B cell (primary cell): Measurements from ENCODE around the gene ABHD5. TPM values are rescaled to one million over a fixed set of nuclear protein-coding genes. Genes with fewer than 3 reads are reported as not detected.

ENCODE experiments used
- ATAC-seq: fragments of 200-7000 bp; cut with Tn5 transposase; one replicate; pipeline ENCODE4 v1.10.0; 2021; ENCODE audit warnings: low read depth, mild to moderate bottlenecking, moderate number of reproducible peaks, moderate library complexity
- CTCF ChIA-PET: fragments of 350-600 bp; sonication (Branson Sonifier 250); formaldehyde crosslinking; loops from one replicate; lab custom pipeline; 2021; ENCODE audit warnings: antibody characterized with exemption, inconsistent platforms; lab: Charles Lee
- POLR2A ChIA-PET: fragments of 350-600 bp; sonication (Branson Sonifier 250); formaldehyde crosslinking; loops from one replicate; lab custom pipeline; 2021; ENCODE audit warnings: antibody characterized with exemption; lab: Charles Lee
- DNase-seq: peaks from one replicate; pipeline ENCODE4 v3.0.0; 2013
- H2AFZ ChIP-seq: 2 replicates; pipeline ENCODE4 v1.6.1; 2012; ENCODE audit warnings: mild to moderate bottlenecking, low read depth, low read length; ENCODE audit not compliant: insufficient read depth, poor library complexity, severe bottlenecking
- H3K27ac ChIP-seq, 2 donors: 1 replicate in 1 of 2; 2 replicates in 1 of 2; pipeline ENCODE4 v1.5.1; 2012 to 2013; ENCODE audit warnings: low read length in 2 of 2, mild to moderate bottlenecking in 2 of 2, moderate library complexity in 1 of 2
- H3K27me3 ChIP-seq, 4 experiments: fragments of 200-600 bp in 1 of 4; sonication (generic) in 1 of 4; replicated peaks in 1 of 4; 1 replicate in 2 of 4; 2 replicates in 2 of 4; pipeline versions ENCODE4 v1.6.1 to v1.7.0; 2013 to 2016; ENCODE audit warnings: low read length in 3 of 4, mild to moderate bottlenecking in 2 of 4, mixed read lengths in 1 of 4, moderate library complexity in 1 of 4; ENCODE audit not compliant: insufficient read depth in 4 of 4, control insufficient read depth in 3 of 4; ENCODE audit errors: control extremely low read depth in 1 of 4
- H3K36me3 ChIP-seq, 2 experiments: replicated peaks in 1 of 2; 1 replicate in 1 of 2; 2 replicates in 1 of 2; pipeline versions ENCODE4 v1.6.1 to v1.7.1; 2013; ENCODE audit warnings: low read length in 1 of 2; ENCODE audit not compliant: insufficient read depth in 2 of 2, control insufficient read depth in 1 of 2; ENCODE audit errors: control extremely low read depth in 1 of 2, extremely low read depth in 1 of 2
- H3K4me1 ChIP-seq, 2 donors: fragments of 200-600 bp in 1 of 2; sonication (generic) in 1 of 2; 1 replicate in 1 of 2; 2 replicates in 1 of 2; pipeline versions ENCODE4 v1.5.1 to v1.6.1; 2013 to 2017; ENCODE audit warnings: low read length in 2 of 2; ENCODE audit not compliant: control insufficient read depth in 2 of 2, insufficient read depth in 2 of 2
- H3K4me2 ChIP-seq: replicated peaks from 2 replicates; pipeline ENCODE3; 2012; ENCODE audit warnings: mild to moderate bottlenecking, low read depth, low read length; ENCODE audit not compliant: poor library complexity, severe bottlenecking
- H3K4me3 ChIP-seq, 5 experiments: fragments of 200-600 bp in 1 of 5; sonication (generic) in 1 of 5; 1 replicate in 3 of 5; 2 replicates in 2 of 5; pipeline versions ENCODE4 v1.5.1 to v1.7.0; 2011 to 2016; ENCODE audit warnings: low read length in 4 of 5, mild to moderate bottlenecking in 4 of 5, low read depth in 2 of 5, control low read depth in 1 of 5, moderate library complexity in 1 of 5; ENCODE audit not compliant: insufficient read depth in 1 of 5; ENCODE audit errors: control extremely low read depth in 1 of 5, extremely low read depth in 1 of 5
- H3K79me2 ChIP-seq: fragments of 200-600 bp; sonication (generic); one replicate; pipeline ENCODE4 v1.6.0; 2016; ENCODE audit warnings: low read length; ENCODE audit not compliant: control insufficient read depth, insufficient read depth
- H3K9ac ChIP-seq: fragments of 200-600 bp; sonication (generic); 2 replicates; pipeline ENCODE4 v1.6.1; 2017; ENCODE audit warnings: mild to moderate bottlenecking, low read length, moderate library complexity
- H3K9me3 ChIP-seq, 3 donors: one replicate each; pipeline versions ENCODE4 v1.6.1 to v1.7.1; 2013; ENCODE audit warnings: low read length in 2 of 3; ENCODE audit not compliant: control insufficient read depth in 2 of 3, insufficient read depth in 1 of 3; ENCODE audit errors: control extremely low read depth in 1 of 3
- H4K20me1 ChIP-seq: 2 replicates; pipeline ENCODE4 v1.6.0; 2012; ENCODE audit warnings: mild to moderate bottlenecking, low read length; ENCODE audit not compliant: insufficient read depth, control insufficient read depth, poor library complexity, severe bottlenecking
- H3K27ac Mint-ChIP-seq: one replicate; pipeline ENCODE4 v1.8.0; 2021; ENCODE audit warnings: mixed read lengths
- H3K27me3 Mint-ChIP-seq: one replicate; pipeline ENCODE4 v1.8.0; 2021; ENCODE audit warnings: mixed read lengths
- H3K4me1 Mint-ChIP-seq: one replicate; pipeline ENCODE4 v1.8.0; 2021; ENCODE audit warnings: mixed read lengths
- H3K4me3 Mint-ChIP-seq: one replicate; pipeline ENCODE4 v1.8.0; 2021; ENCODE audit warnings: mixed read lengths
- H3K9me3 Mint-ChIP-seq: one replicate; pipeline ENCODE4 v1.8.0; 2022; ENCODE audit warnings: mixed read lengths; ENCODE audit not compliant: insufficient read depth
- EZH2 ChIP-seq: IDR thresholded peaks from 2 replicates; pipeline ENCODE4 v1.6.1; 2012; ENCODE audit warnings: borderline replicate concordance, low read depth, mild to moderate bottlenecking, moderate library complexity, low read length; ENCODE audit not compliant: insufficient read depth, poor library complexity, severe bottlenecking
- WGBS: methylation state at CpG from one replicate; pipeline ENCODE4 v1.1.5; 2013; ENCODE audit warnings: missing lambda C conversion rate; ENCODE audit not compliant: insufficient coverage; 5-methylcytosine and 5-hydroxymethylcytosine counted together
- intact Hi-C: fragments of 100-400 bp; cut with micrococcal nuclease; formaldehyde crosslinking; loops from one replicate; pipeline ENCODE4 v1.10.0; 2022
- polyA plus RNA-seq: library from polyadenylated mRNA; depleted of rRNA; stranded (reverse); fragments of >200 nt; gene quantifications from 2 replicates; pipeline ENCODE4 v1.2.3, GENCODE V29; 2012
- total RNA-seq, 2 donors: library from RNA; stranded (reverse); fragments of 120-200 nt in 1 of 2; gene quantifications; 1 replicate in 1 of 2; 2 replicates in 1 of 2; pipeline versions ENCODE4 v1.2.3 to v1.2.4, GENCODE V29; 2013 to 2022
- TF ChIP-seq, protein P1 (sequence below): fragments of 200-600 bp; IDR thresholded peaks from one replicate; pipeline ENCODE4 v1.8.0; 2022; ENCODE audit warnings: antibody characterized with exemption, mild to moderate bottlenecking

ABHD5 gene
- total and polyA plus RNA-seq, 2 donors (not counting 1 experiment from before 2014, with no cell fraction given) = 4.7 to 12.1 TPM

- CTCF ChIA-PET = no interaction called here
These were observed 43.2 kb upstream of the ABHD5 start for GRCh38 chr3:43647331-43648166.

GRCh38 chr3:43648957-43649356 is 41.8 kb upstream of the ABHD5 start:
- Histone ChIP-seq H3K27ac (no peak overlapping the region), H3K4me2 (no peak overlapping the region), H4K20me1 (no peaks in the 10 kb centered on the region), H2AFZ (no peak overlapping the region), H3K4me3 (no peak overlapping the region), H3K9me3 (no peaks in the 10 kb centered on the region), H3K79me2 (no peaks in the 10 kb centered on the region), H3K36me3 (no peaks in the 10 kb centered on the region), H3K9ac (no peak overlapping the region), H3K4me1 (no peaks in the 10 kb centered on the region), H3K27me3 (peaks cover 0 to 4% (median 0%) of the 10 kb centered on the region in 4 experiments)
- ChIA-PET POLR2A (no interaction called here), CTCF (no interaction called here)
- H3K27ac Mint-ChIP-seq = no peak overlapping the region
- 100% methylated on average over 2 of the region's 3 CpGs for WGBS
- no peaks in the 10 kb centered on the region for H3K9me3 Mint-ChIP-seq
- no peak overlapping the region for H3K4me3 Mint-ChIP-seq
- no peaks in the 10 kb centered on the region for H3K4me1 Mint-ChIP-seq
- intact Hi-C loops = no loop called here
- H3K27me3 Mint-ChIP-seq = peaks cover 18% of the 10 kb centered on the region
- DNase-seq (no peak), ATAC-seq (no peak)
- no peak for TF ChIP-seq EZH2
- TF ChIP-seq, protein P1, sequence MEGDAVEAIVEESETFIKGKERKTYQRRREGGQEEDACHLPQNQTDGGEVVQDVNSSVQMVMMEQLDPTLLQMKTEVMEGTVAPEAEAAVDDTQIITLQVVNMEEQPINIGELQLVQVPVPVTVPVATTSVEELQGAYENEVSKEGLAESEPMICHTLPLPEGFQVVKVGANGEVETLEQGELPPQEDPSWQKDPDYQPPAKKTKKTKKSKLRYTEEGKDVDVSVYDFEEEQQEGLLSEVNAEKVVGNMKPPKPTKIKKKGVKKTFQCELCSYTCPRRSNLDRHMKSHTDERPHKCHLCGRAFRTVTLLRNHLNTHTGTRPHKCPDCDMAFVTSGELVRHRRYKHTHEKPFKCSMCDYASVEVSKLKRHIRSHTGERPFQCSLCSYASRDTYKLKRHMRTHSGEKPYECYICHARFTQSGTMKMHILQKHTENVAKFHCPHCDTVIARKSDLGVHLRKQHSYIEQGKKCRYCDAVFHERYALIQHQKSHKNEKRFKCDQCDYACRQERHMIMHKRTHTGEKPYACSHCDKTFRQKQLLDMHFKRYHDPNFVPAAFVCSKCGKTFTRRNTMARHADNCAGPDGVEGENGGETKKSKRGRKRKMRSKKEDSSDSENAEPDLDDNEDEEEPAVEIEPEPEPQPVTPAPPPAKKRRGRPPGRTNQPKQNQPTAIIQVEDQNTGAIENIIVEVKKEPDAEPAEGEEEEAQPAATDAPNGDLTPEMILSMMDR = no peak

More at GRCh38 chr3:43647331-43648166, 43.2 kb upstream of the ABHD5 start:
- intact Hi-C loops = no loop called here
- DNase-seq (no peak), ATAC-seq (no peak)
- H3K27me3 ChIP-seq = peaks cover 0 to 4% (median 0%) of the 10 kb centered on the region in 4 experiments
- 86% methylated on average over 4 of the region's 6 CpGs for WGBS
- no peaks in the 10 kb centered on the region for H3K4me1 Mint-ChIP-seq
- peaks cover 17% of the 10 kb centered on the region for H3K27me3 Mint-ChIP-seq
- H3K9ac ChIP-seq = no peak overlapping the region
- TF ChIP-seq, protein P1 = no peak
- no peak for TF ChIP-seq EZH2
- no peak overlapping the region for H3K4me2 ChIP-seq
- H3K9me3 Mint-ChIP-seq = no peaks in the 10 kb centered on the region
- H3K4me1 ChIP-seq = no peaks in the 10 kb centered on the region
- no peaks in the 10 kb centered on the region for H3K9me3 ChIP-seq
- no peak overlapping the region for H3K4me3 ChIP-seq
- no peaks in the 10 kb centered on the region for H3K79me2 ChIP-seq
- POLR2A ChIA-PET = no interaction called here
- H3K4me3 Mint-ChIP-seq = no peak overlapping the region
- no peaks in the 10 kb centered on the region for H4K20me1 ChIP-seq
- no peak overlapping the region for H3K27ac ChIP-seq
- no peak overlapping the region for H3K27ac Mint-ChIP-seq
- no peaks in the 10 kb centered on the region for H3K36me3 ChIP-seq
- no peak overlapping the region for H2AFZ ChIP-seq
